RPMI8226 (cell line): Measurements from ENCODE around the gene OST4.

ENCODE experiments used
- DNase-seq: peaks from one replicate; pipeline ENCODE4 v3.0.0-alpha.2; 2015

The OST4 gene

GRCh38 chr2:27092696-27093429 lies 21.4 kb upstream of the OST4 start:
- no peak for DNase-seq

DNA sequence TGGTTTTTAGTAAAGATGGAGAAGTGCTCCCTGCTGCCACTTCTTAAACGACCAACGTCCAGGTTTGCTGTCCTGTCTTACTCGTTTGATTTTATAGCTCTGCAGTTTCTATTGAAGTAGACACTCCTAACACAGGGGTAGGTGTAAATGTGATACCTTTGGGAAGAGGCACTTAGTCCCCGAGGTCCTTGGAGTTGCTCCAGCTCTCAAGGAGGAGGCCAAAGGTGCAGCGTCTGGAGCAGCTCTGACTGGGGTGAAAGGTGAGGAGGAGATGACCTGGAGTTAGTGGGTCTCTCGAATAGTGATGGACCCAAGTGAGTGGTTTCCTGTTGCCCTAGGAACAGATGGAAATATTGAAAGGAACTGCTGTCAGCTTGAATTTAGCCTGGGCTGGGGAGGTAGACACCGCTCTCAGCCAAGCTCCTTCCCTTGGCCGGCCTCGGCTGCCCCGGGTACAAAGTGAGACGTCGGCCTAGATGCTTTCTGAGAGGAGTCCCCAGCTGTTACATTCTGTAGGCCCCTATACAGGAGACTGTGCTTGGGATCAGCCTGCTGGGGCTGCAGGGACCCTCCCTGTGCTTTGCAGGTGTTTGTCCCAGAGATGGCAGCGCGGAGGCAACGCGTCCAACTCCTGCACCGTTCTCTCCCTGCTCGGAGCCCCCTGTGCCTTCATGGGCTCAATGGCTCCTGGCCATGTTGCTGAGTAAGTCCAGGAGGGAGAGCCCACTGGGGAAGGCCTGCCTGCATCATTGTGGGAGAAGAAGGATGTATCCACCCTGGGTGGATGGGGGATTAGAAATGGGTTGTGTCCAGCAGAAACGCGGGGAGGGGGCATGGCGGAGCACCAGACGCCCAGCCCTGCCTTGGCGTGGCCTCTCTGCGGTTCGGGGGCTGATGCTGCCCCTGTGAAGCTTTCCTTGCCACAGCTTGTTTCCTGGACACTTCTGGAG lies 20.6 kb upstream of the OST4 start:
- DNase-seq, result no peak

GRCh38 chr2:27089111-27089954 lies 17.9 kb upstream of the OST4 start:
- DNase-seq, result no peak

DNA sequence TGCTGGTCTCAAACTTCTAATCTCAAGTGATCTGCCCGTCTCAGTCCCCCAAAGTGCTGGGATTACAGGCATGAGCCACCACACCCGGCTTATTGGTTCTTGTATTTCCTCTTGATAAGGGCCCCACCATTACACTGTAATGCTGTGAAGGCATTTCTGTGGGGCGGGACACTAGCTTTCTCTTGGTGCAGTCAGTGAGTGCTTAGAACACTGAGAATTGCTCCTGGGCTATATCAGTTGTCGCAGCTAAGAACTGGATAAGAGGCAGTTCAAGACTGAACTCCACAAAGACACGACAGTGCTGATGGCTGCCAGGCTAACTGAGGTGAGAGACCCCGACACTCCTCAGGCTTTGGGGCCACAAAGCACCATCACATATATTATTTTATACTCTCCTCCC lies 17.2 kb upstream of the OST4 start:
- DNase-seq, result no peak

- DNase-seq, result no peak
These were observed 16.5 kb upstream of the OST4 start for GRCh38 chr2:27087823-27088410.

DNA sequence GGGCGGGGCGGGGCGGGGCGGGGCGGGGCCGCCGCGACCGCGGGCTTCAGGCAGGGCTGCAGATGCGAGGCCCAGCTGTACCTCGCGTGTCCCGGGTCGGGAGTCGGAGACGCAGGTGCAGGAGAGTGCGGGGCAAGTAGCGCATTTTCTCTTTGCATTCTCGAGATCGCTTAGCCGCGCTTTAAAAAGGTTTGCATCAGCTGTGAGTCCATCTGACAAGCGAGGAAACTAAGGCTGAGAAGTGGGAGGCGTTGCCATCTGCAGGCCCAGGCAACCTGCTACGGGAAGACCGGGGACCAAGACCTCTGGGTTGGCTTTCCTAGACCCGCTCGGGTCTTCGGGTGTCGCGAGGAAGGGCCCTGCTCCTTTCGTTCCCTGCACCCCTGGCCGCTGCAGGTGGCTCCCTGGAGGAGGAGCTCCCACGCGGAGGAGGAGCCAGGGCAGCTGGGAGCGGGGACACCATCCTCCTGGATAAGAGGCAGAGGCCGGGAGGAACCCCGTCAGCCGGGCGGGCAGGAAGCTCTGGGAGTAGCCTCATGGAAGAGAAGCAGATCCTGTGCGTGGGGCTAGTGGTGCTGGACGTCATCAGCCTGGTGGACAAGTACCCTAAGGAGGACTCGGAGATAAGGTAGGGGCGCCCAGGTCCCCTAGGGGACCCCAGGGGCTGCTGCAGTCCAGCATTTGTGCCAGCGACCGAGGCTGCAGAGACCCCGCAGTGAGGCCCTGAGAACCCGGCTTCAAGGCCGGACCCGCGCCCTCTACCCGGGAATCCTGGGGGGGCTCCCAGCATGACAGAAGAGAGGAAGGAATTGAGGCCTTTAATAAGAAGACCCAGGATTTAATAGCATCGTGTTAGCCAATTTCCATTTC lies 15.5 kb upstream of the OST4 start, which contains the start of gene KHK:
KHK (plus strand) TSS at position 49 of the 870 bp plus-strand sequence; CDS start at position 537, 488 bp downstream.
- DNase-seq, result peak; percentile 95

DNA sequence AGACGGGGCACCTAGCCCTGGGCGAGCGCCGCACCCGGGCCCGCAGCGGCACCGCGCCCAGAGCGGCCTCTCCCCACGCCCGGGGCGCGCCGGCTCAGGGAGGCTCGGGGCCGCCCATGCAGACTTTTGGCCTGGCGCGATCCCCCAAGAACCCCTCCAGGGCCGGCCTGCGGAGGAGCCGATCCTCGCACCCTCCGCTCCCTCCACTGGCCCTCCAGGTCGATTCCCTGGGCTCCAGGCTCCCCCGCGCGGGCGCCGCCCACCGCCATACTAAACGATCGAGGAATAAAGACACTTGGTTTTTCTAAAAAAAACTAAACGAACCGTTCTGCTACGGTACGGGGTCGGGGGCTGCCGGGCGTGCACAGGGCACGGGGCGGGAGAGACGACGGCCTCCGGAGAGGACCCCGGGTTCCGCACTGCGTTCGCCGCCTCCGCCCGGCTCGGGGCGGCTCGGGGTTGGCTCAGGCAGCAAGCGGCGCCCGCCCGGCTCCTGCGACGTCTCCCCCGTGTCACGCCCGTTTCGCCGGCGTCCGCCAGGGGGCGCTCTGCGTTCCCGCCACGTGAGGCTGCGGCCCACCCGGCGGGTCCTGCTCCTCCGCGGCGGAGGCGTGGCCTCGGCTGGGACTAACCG lies 14.8 kb upstream of the OST4 start:
- peak; percentile 45 for DNase-seq

- peak; percentile 73 for DNase-seq
These were observed 14.2 kb upstream of the OST4 start for GRCh38 chr2:27085673-27086089.

DNA sequence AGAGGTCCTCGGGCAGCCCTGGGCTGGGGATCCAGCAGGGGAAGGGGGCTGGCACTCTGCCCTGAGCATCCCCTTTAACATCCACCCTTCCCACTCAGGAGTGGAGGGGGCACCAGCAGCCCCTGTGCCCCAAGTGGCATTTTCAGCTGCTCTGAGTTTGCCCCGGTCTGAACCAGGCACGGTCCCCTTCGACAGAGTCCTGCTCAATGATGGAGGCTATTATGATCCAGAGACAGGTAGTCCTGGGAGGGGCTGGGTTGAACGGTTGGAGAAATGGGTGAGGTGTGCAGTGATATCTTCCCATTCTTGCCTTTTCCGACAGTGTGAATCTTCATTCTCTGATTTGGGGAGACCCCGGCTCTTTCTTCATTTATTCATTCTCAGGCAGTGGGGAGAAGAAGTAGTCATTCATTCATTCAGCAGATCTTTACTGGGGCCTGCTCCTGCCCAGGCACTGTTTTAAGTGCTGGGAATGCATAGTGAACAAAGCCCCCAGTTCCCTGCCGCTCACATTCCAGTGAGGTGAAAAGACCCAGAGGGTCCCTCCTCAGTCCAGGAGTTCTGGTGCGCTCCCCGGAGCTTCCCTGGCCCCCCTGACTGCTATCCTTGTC lies 13.7 kb upstream of the OST4 start:
- DNase-seq, result no peak

GRCh38 chr2:27084297-27085061 lies 13.0 kb upstream of the OST4 start:
- no peak for DNase-seq

DNA sequence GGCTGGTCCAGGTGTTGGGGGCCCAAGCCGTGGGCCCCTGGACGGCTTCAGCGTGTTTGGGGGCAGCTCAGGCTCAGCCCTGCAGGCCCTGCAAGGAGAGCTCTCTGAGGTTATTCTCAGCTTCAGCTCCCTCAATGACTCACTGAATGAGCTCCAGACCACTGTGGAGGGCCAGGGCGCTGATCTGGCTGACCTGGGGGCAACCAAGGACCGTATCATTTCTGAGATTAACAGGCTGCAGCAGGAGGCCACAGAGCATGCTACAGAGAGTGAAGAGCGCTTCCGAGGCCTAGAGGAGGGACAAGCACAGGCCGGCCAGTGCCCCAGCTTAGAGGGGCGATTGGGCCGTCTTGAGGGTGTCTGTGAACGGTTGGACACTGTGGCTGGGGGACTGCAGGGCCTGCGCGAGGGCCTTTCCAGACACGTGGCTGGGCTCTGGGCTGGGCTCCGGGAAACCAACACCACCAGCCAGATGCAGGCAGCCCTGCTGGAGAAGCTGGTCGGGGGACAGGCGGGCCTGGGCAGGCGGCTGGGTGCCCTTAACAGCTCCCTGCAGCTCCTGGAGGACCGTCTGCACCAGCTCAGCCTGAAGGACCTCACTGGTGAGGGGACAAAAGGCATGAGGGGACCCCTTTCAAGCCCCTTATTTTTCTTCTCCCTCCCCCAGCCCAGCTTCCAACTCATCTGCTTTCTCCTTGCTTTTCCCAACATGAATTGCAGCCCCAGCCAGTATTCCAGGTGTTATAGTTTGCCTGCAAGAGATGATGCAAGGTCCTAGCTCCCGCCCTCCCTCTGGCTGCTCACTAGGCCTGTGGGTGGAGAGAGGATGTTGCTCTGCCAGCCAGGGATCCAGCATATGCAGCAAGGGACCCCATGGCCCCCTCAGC lies 12.2 kb upstream of the OST4 start:
- DNase-seq, result no peak

DNA sequence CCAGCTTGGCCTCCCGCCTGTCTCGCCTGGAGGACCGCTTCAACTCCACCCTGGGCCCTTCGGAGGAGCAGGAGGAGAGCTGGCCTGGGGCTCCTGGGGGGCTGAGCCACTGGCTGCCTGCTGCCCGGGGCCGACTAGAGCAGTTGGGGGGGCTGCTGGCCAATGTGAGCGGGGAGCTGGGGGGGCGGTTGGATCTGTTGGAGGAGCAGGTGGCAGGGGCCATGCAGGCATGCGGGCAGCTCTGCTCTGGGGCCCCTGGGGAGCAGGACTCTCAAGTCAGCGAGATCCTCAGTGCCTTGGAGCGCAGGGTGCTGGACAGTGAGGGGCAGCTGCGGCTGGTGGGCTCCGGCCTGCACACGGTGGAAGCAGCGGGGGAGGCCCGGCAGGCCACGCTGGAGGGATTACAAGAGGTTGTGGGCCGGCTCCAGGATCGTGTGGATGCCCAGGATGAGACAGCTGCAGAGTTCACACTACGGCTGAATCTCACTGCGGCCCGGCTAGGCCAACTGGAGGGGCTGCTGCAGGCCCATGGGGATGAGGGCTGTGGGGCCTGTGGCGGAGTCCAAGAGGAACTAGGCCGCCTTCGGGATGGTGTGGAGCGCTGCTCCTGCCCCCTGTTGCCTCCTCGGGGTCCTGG lies 11.4 kb upstream of the OST4 start:
- DNase-seq, result no peak

GRCh38 chr2:27081984-27082772 lies 10.7 kb upstream of the OST4 start:
- peak; percentile 23 for DNase-seq

DNA sequence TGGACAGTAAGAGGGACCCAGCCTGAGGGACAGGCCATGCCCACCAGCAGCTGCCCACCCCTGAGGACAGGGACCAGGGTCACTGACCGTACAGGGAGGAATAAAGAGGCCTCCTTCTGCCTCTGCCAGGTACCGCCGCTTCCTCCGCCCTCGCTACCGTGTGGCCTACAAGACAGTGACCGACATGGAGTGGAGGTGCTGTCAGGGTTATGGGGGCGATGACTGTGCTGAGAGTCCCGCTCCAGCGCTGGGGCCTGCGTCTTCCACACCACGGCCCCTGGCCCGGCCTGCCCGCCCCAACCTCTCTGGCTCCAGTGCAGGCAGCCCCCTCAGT lies 9.1 kb upstream of the OST4 start:
- DNase-seq, result no peak

DNA sequence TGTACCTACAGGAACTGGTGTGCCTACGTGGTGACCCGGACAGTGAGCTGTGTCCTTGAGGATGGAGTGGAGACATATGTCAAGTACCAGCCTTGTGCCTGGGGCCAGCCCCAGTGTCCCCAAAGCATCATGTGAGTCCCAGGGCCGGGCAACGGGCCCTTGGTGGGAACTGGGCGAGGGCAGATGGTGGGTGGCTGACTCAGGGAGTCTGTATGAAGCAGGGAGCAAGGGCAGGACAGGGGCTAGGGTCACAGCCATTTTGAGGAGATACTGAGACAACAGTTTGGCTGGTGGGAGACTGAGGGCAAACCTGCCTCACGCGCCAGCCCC lies 8.7 kb upstream of the OST4 start:
- no peak for DNase-seq

DNA sequence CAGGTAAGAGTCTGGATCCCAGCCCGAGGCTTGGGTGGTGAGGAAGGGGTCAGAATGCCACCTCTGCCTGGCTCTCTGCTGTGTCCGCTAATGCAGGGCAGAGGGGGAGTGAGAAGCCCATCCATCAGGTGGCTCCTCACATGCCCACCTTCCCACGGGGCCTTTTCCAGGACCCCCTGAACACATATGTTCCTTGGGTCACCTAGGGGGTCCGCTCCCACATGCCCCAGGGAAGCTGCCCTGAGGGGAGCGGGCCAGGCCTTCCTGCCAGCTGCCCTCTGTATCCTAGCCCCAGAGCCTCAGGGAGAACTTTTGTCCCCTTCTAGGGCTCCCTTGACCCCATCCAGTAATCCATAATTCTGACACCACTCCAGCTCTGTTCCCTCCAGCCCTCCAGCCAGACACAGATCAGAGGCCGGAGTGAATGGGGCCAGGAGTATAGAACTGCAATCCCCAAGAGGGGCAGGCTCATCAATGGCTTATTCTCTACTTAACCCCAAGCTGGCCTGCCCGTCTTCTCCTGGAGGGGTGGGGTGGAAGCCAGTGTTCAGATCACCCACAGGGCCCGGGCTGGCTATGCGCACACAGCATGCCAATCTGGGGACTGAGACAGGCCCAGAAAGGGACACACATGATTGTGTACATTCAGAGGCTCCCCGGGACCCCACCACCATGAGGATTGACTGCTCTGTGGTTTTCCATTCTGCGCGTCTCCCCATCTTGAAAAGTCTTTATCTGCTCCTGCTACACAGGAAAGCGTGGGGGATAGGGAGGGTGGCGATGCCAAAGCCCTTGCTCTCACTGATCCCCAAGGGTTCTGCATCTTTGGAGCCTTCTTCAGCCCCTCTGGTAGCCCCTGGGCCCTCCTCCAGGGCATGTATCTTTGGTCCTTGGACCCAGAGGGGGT lies 8.0 kb upstream of the OST4 start:
- no peak for DNase-seq
